ENCODE data around the gene TMTC3.
"Not testable (repeated sequence)": the region's sequence is repeated elsewhere in the genome, so short reads cannot be mapped to it uniquely, and the experiment has no call there.

Gene TMTC3

DNA sequence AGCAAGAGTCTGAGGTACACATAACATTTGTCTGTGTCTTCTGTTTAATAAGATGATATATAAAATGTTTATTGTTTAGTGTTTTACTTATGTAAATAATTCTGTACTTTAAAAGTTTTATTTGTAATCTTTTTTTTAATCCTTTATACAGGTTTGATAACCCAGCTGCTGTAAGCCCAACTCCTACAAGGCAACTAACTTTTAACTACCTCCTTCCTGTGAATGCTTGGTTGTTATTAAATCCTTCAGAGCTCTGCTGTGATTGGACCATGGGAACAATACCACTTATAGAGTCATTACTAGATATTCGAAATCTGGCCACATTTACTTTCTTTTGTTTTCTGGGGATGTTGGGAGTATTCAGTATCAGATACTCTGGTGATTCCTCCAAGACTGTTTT lies 24.1 kb downstream of the TMTC3 start:
- no peak for DNase-seq (ENCODE audit: low spot score)

DNA sequence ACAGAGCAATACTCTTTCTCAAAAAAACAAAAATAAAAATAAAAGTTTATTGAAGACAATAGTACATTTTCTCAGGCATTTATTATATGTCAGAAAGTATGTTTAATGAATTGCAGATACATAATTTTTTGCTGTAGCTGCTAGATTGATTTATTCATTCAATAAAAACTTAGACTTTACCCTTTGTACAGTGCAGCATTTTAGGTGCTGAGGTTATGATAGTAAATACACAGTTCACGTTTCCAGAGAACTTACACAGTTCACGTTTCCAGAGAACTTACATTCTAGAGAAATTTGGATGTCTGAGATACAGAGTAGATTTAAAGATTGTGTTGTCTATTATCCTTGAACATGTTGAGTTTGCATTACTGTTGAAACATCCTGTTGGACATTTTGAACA lies 25.3 kb downstream of the TMTC3 start:
- DNase-seq (ENCODE audit: low spot score), result no peak

DNA sequence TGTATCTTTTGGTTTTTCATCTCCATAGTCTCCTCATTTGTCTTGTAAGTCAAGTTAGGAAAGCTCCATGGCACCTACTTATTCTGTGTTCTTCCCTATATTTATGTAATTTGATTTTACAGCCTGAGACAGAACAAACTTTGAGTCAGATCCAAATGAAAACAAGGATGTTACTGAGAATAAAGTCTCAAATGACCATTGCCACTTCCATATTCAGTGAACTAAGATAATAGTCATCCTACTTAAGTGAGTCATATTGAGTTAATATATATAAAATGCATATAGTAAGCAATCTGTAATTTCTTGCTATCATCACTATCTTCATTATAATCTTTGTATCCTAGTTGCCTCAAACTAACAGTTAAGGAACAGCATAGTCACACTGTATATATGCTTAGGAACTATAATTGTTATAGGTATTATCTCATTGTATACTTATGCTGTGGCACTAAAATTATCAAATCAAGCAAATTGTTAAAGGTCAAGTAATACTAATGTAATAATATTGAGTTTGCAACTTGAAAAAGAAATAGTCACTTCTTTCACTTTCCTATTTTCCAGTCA lies 30.8 kb downstream of the TMTC3 start:
- no peak for DNase-seq (ENCODE audit: low spot score)

DNA sequence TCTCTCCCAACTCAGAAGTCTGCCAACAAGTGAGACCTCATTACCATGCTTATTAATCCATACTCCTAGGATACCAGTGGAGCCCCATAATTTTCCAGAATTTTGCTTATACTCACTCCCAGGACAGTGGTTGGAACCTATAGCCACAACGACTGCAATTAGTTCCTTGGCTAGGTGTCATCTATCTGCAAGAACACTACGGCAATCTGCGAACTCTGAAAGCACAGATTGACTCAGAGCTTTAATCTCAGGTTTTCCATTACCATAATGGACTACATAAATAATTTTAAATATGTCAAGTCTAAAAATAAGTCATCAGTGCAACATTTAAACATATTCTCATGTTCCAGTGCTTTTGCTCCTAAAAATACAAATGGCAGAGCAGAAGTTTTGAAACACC lies 33.4 kb downstream of the TMTC3 start:
- DNase-seq (ENCODE audit: low spot score), result no peak

DNA sequence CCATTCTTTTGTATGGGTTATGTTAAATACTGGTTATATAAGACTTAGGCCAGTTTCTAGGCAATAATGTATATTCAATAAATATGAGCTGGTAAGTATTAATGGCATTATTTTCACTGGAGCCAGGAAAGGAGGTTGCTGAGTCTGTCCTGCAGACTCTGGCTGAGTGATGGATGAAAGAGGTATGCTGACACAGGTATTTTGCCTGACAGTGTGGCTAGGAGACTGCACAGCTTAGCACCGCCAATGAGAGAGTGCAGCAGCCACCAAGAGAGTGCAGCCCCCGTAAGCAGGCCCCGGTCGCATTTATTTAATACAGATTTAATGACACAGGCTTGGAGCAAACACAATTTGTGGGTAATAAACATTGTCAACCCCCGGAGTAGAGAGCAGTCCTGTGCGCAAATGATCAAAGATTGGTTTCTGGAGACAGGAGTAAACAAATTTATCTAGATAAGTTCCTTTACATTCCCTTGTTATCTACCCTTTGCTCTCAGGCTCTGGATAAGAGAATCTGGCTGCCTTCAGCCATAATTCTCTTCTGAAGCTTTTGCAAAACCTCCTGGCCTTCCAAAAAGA lies 37.4 kb downstream of the TMTC3 start:
- no peak for DNase-seq (ENCODE audit: low spot score)

DNA sequence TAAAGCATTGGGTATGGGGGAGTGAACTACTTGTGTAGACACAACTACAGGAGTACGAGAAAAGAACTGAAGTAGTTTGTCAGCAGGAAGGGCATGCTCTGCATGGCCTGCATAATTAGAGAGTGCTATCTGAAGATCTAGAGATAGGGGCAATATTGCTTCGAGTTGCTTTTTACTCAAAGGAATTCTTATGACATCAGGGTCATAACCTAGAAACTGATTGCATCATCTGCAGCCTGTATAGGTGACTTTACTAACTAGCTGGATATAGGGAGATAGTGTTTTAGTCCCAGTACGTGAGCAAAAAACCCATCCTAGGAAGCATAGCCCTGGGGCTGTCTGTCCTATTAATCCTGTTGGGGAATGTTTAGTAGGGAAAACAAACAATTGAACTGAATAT lies 39.8 kb downstream of the TMTC3 start:
- no peak for DNase-seq (ENCODE audit: low spot score)

DNA sequence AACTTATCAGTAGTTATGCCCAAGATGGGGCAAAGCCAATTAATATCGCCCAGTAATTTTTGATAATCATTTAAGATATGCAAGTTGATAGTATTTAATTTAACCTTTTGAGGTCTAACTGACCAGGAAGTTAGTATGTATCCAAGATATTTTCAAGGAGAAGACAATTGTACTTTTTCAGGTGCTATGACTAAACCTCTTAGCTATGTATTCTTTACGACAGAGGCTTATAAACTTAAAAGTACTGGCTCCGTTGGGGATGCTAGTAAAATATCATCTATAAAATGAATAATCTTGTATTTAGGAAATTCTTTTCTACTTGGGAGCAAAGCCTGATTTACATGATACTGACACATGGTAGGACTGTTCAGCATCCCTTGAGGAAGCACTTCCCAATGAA lies 40.3 kb downstream of the TMTC3 start:
- no peak for DNase-seq (ENCODE audit: low spot score)

DNA sequence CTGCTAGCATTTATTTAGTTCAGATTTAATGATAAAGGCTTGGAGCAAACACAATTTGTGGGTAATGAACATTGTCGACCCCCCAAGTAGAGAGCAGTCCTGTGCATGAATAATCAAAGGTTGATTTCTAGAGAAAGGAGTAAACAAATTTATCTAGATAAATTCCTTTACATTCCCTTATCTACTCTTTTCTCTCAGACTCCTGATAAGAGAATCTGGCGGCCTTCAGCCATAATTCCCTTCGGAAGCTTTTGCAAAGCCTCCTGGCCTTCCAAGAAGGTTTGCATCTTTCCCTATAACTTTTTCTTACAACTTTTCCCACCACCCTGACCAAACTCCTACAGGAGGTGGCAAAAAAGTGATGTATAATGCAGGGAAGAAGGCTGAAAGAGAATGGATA lies 42.1 kb downstream of the TMTC3 start:
- no peak for DNase-seq (ENCODE audit: low spot score)

DNA sequence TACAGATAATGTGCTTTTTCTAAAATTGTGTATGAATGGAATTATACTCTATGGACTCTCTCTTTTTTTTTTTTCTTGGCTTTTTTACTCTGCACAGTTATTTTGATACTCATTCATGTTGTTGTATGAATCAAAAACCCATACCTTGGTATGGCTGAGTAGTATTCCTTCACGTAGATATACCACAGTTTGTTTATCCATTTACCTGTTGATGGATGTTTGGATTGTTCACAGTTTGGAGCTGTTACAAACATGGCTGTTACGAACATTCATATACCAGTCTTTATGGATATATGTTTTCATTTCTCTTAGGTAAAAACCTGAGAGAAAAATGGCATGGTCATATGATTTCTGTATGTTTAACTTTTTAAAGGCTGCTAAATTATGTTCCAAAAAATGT lies 43.2 kb downstream of the TMTC3 start:
- no peak for DNase-seq (ENCODE audit: low spot score)

DNA sequence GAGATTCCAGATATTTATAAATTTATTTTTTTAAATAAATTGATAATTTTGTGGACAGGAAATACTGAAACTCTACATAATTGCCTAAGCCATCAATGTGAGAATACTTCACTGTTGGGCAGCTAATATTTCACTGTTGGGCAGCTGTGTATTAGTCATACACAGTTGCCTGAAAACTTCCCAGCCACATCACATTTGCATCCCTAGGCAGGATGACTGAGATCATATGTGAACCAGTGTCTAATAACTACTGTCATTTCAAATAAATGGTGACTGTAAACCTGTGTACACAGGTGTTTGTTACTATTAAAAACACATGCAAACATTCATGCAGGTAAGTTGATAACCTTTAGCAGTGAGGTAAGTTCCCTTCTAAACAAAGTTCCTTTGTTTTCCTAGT lies 43.9 kb downstream of the TMTC3 start:
- DNase-seq (ENCODE audit: low spot score), result peak; percentile 10

DNA sequence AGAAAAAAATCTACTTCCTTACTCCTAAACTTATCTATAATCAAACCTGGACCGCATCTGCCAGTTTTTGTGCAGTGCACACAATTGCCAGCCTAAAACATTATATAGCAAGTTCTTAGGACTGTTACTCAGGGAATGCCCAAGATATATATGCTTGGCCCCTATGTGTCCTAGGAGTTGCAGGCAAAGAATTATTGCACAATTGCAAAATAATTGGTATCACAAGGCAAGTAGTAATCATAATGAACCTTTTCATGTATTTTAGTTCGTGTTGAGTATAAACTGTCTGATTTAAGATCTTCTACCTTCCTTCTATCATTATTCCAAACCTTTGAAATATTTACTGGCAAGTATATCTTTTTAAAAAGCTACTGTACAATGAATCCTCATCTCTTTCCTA lies 45.5 kb downstream of the TMTC3 start:
- DNase-seq (ENCODE audit: low spot score), result no peak

DNA sequence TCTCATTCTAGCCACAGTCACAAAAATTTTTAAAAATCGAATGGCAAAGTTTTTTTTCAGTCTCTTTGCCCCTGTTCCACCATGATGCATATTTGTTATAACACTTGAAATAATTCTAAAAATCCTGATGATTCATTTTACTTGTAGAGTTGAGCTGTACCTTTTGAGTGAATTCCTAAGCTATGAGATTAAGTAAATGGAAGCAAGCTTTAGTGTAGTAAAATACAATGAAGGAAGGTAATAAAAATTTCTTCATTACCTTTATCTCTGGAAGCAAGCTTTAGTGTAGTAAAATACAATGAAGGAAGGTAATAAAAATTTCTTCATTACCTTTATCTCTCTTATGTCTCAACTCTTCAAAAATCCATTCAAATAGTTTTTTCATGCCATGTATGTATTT lies 46.1 kb downstream of the TMTC3 start:
- no peak for DNase-seq (ENCODE audit: low spot score)

DNA sequence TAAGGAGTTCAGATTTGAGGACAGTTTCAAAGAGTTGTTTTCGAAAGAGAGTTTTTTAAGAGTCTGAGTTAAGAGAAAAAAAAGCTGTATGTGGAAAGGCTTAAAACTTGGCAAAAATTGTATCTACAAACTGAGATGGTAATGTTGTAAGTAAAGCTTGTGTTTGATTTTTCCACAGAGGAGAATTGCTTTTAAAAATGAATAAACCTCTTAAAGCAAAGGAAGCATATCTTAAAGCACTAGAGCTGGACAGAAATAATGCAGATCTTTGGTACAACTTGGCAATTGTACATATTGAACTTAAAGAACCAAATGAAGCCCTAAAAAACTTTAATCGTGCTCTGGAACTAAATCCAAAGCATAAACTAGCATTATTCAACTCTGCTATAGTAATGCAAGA lies 50.3 kb downstream of the TMTC3 start:
- no peak for DNase-seq (ENCODE audit: low spot score)

DNA sequence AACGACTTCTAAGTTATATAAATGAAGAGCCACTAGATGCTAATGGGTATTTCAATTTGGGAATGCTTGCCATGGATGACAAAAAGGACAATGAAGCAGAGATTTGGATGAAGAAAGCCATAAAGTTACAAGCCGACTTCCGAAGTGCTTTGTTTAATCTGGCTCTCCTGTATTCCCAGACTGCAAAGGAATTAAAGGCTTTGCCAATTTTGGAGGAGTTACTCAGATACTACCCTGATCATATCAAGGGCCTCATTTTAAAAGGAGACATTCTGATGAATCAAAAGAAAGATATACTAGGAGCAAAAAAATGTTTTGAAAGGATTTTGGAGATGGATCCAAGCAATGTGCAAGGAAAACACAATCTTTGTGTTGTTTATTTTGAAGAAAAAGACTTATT lies 52.8 kb downstream of the TMTC3 start:
- DNase-seq (ENCODE audit: low spot score), result no peak

DNA sequence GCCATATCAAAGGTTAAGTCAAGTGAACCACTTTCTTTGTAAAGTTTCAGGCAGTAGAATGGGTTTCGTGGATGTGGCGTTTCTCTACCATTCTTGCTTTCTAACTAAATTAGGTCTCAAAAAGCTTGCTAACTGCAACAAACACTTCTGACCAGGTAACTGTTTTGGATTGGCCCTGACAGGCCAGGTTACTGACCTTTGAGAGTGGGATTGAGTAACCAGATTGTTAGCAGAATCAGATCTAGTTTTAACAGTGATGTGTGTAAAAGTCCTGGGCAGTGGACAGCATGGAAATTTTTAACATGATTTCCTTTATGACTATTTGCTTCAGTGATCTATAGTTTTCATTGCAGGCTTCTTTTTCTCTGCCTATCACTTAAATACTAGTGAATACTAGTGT lies 57.9 kb downstream of the TMTC3 start:
- no peak for DNase-seq (ENCODE audit: low spot score)

DNA sequence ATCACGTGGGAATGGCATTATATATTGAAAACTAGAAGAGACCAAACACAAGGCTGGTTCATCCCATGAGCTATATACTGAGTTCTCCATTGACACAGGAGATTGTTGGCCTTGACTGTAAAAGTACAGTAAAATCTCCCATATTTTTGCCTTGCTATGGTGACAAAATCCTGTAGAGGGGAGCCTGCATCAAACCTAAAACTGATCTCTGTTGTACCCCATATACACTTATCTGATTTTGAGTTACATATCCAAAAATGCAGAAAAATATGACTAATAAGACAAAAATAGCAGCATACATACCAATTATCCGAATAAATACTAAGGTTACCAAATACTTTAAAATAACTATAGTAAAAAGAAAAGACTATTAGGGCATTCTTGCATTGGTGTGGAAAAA lies 60.4 kb downstream of the TMTC3 start:
- DNase-seq (ENCODE audit: low spot score), result no peak

DNA sequence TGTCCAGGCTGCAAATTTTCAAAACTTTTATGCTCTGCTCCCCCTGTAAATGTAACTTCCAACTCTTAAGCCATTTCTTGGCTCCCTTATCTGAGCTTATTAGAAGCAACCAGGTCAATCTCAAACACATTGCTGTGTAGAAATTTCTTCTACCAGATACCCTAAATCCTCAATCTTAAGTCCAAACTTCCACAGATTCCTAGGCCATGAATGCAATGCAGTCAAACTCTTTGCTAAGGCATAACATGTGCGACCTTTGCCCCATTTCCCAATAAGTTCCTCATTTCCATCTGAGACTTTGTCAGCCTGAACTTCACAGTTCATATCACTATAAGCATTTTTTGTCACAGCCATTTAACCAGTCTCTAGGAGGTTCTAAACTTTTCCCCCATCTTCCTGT lies 64.5 kb downstream of the TMTC3 start:
- DNase-seq (ENCODE audit: low spot score), result no peak

DNA sequence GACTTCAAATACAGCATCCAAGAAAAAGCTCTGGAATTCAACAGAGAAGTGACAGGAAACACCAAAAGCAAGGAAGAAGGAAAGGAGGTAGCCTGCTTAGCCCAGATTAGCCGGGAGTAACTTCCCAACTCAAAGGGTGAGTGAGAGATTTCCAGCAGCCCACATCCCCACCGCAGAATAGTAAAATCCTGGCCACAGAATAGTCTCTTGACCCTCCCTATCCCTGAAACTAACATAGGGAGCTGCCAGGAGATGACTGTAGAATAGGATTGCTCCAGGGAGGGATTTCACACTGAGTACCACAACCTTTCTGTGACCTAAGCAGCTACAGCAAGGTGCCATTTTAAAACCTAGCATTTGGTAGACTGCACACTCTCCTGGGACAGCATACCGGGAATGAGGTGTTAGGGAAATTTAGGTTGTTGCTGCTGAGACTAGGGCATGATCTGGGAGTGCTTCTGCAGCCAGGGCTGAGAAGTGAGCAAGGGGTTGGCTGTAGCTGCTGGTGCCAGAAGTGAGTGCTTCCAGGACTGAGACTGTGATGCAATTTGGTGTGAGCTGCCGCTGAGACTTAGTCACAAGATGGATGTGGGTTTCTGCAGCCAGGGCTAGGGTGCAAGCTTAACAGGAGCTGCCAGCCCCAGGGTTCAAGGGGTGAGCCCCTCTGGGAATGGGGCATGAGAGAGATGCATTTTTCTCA lies 66.0 kb downstream of the TMTC3 start:
- no peak for DNase-seq (ENCODE audit: low spot score)

DNA sequence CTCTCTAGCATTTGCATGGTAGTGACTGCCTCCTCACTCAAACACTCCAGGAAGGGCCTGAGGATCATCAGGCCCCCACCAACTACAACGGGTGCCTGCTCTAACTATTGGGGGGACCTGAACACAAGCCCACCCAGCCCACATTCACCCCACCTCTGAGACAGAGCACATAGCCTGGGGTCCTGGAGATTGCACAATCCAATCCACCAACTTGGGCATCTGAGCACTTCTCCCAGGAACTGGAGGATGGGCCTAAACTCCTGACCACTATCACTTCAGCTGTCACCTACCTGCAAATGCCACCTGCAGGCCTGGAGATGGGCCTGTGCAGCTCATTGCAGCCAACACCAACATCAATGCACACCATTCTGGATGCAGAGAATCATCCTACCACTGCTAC lies 66.6 kb downstream of the TMTC3 start:
- no peak for DNase-seq (ENCODE audit: low spot score)

DNA sequence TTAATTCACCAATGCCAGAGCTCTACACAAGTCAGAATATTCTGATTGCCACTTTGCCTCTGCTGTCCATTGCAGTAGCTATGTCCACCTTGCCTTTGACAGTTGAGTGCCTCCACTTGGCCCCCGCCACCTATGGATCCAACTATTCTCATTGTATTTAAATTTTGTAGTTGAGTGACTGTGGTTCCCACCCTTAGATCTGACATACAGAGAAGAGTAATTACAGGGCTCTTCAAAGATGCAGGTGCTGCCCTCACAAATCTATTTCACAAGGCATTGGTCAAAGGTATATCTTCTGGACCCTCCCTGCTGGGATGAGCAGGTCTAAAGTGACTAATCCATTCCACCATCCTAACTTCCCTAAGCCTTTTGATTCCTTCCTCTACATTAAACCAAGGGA lies 68.2 kb downstream of the TMTC3 start:
- DNase-seq (ENCODE audit: low spot score), result not testable (repeated sequence)

DNA sequence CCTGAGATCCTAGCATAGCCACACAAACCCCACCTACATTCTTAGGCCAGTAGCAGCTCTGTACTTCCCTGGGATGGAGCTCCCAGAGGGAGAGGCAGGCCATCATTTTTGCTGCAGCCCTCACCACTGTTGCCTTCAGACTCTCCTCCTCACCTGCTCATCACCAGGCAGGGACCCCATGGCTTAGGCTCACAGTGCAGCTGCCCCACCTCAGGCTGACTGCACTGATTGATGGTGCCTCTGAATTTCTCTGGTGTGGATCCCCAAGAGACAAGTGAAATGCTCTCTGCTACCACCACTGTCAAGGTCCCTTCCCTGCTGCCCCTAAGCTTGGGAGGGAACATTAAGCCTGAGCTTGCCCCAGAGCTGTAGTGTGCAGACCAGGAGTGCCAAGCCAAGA lies 76.2 kb downstream of the TMTC3 start:
- DNase-seq (ENCODE audit: low spot score), result no peak

DNA sequence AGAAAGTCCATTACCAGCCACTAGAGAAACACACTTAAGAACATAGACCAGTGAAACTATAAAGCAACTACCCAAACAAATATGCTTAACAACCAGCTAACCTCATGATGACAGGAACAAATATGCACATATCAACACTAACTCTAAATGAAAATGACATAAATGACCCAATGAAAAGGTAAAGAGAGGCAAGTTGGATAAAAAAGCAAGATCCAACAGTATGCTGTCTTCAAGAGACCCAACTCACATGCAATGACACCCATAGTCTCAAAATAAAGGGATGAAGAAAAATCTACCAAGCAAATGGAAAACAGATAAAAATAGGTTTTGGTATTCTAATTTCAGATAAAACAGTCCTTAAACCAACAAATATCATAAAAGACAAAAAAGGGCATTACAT lies 77.8 kb downstream of the TMTC3 start:
- no peak for DNase-seq (ENCODE audit: low spot score)

DNA sequence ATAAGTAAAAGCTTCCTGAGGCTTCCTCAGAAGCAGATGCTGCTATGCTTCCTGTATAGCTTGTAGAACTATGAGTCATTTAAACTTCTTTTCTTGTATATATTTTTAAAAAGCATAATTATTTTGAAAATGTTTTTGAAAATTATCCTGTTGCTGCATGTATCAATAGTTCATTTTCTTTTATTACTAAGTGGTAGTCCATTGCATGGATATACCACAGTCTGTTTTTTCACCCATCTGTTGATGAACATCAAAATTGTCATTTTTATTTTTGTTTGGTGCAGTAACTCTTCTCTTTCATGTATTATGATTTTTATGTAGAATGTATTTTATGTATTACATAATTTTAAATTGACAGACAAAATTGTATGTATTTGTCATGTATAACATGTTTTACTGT lies 81.4 kb downstream of the TMTC3 start:
- no peak for DNase-seq (ENCODE audit: low spot score)

DNA sequence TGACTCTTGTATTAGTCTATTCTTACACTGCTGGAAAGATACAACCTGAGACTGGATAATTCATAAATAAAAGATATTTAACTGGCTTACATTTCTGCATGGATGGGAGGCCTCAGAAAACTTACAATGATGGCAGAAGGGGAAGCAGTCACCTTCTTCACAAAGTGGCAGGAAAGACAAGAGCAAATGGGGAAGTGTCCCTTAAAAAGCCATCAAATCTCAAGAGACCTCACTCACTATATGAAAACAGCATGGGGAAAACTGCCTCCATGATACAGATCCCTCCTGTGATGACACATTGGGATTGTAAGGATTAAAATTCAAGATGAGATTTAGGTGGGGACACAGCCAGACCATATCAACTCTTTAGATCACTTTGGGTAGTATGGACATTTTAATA lies 83.7 kb downstream of the TMTC3 start:
- DNase-seq (ENCODE audit: low spot score), result no peak

All from SW480 (cell line).